HS-27A (cell line): ENCODE data around the gene WDR33.

Source experiments
- DNase-seq: peaks from one replicate; pipeline ENCODE4 v3.0.0-alpha.2; 2012; ENCODE audit warnings: low read depth, missing footprints

Gene WDR33

DNA sequence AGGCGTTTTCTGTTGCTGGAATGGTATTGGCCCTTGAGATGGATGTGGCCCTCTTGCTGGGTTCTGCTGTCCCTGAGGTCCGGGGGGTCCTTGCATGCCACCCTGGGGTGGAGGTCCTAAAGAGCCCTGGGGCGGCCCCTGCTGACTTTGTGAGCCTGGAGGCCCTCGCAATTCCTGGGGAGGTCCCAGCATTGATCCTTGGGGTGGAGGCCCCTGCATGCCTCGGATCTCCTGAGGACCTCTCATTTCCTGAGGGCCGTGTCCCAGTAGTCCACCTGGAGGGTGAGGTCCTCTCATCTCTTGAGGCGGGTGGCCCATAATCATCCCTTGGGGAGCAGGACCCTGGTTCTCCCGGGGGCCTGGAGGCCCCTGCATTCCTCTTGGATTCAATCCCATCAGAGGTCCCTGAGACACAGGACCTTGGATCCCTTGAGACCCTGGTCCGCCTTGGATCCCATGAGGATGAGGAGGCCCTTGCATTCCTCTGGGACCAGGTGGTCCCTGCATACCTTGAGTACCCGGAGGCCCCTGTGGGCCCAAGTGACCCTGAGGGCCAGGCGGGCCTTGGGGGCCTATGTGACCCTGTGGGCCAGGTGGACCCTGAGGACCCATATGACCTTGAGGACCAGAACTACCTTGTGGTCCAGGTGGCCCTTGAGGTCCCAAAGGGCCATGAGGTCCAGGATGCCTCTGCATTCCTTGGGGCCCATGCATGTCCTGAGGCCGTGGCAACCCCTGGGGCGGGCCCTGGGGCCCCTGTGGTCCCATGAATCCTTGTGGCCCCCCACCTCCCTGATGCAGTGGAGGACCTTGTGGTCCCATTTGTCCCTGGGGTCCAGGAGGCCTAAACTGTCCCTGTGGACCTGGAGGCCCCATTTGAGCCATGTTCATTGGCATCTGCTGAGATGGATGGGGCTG lies 91.4 kb downstream of the WDR33 start:
- no peak for DNase-seq

DNA sequence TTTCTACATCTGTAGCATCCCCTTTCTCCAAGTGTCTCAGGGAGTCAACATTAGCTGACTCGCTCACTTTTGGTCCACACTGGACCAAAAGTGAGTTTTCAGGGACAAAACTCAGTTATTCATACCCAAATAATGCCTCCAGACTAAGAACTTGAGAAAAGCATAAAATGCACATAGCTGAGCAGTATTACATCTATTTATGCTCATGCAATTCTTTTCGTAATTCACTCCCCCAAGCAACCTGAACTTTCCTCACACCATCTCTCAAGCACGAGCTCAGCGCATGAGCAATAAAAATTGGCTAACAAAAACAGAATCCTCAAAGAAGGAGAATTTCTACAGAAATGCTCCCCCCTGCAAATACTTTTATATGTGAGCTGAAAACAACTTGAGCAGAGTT lies 92.7 kb downstream of the WDR33 start:
- no peak for DNase-seq

DNA sequence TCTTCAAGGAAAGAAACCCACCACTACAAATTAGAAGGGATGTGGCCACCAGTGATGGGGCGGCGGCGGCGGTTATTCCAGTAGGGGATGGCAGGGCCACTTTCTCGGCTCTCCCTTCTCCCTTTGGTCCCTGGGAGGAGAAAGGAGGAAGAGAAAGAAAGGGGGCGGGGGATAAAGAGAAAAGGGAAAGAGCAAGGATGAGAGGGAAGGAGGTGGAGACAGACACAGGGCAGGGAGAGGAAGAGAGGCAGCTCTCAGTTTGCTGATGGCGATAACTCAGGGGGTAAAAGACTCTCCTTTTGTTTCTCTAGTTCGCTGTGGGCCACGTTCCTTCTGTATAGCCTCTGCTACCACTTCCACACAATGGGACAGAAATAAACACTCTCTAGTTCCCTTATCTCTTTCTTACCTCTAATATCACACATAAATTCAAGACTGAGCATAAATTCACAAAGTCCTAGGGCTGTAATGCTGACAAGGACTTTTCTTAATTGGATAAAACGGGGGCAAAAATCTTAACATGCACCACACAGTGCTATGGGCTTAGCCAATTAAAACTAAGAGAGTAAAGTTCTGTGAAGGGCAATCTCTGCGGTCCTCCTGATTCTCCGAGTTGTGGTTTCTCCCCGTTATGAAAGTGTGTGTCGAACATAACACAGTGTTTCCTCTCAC lies 95.1 kb downstream of the WDR33 start:
- DNase-seq = no peak

DNA sequence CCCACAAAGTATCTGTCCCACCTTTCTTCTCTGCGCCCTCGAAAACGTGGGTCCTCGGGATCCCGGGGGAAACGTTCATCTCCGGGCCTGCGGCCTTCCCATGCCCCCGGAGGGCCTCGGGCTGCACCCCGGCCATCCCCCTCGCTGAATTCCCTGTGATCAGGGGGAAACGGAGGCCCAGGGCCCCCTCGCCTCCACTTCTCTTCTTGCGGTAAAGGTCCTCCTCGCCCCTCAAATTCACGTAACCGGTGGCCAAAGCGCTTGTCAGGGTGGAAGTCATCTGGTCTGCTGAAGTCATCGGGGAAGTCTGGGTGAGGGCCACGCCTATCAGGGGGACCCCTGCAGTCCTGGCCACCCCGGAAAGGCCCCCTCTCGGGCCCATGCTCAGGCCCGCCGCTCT lies 97.4 kb downstream of the WDR33 start:
- no peak for DNase-seq

- no peak for DNase-seq
These were observed 98.0 kb downstream of the WDR33 start for GRCh38 chr2:127712999-127713398.

DNA sequence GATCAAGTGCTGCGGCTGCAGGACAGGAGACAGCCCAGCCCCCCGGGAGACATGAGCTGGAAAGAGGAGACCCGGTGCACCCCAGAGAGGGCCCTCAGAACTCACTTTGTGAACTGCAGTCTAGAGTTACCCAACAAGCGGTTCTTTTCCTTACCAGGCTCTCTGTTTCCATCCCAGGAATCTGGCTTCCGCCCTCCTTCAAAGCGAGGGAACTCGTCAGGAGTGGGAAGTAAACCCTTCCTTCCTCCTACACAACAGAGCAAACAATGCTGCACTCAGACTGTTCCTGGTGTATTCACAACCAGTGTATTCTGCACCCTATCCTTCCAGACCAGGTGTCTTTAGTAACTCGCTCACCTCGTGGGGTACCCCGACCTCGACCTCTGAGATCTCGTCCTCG lies 101.6 kb downstream of the WDR33 start:
- no peak for DNase-seq

DNA sequence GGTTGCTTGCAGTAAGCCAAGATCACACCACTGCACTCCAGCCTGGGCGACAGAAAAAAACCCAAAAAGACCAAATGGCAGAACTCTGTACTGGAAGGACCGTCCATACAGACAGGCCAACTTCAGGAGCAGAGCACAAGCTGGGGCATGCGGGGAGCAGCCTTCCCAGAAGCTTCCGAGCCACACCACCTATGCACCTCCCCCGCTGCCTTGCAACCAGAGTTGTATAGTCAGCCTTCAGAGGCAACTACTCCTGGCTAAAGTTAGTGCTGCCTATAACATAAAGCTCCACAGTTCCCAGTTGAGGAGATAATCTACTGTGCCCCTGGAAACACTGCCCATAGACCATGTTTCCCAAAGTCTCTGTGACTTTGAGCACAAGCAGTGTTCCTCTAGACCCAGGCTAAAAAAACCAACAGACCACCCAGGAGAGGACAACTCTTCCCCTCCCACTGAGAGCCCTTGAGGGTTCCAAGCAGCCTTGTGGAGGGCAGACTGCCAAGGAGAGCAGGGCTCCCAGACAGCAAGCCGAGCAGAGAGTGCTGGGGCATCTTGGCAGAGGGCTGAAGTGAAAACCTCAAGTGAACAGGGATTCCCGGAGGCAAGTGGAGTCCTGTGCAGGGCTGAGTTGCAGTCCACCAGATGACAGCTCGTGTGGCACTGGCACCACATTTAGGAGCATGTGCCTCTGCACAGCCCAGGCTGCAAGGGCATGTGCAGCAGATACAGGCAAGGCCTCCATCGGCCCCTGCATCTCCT lies 102.9 kb downstream of the WDR33 start:
- DNase-seq = no peak

GRCh38 chr2:127706215-127706990 lies 104.6 kb downstream of the WDR33 start:
- DNase-seq = no peak

GRCh38 chr2:127705391-127706065 lies 105.4 kb downstream of the WDR33 start:
- DNase-seq = no peak

DNA sequence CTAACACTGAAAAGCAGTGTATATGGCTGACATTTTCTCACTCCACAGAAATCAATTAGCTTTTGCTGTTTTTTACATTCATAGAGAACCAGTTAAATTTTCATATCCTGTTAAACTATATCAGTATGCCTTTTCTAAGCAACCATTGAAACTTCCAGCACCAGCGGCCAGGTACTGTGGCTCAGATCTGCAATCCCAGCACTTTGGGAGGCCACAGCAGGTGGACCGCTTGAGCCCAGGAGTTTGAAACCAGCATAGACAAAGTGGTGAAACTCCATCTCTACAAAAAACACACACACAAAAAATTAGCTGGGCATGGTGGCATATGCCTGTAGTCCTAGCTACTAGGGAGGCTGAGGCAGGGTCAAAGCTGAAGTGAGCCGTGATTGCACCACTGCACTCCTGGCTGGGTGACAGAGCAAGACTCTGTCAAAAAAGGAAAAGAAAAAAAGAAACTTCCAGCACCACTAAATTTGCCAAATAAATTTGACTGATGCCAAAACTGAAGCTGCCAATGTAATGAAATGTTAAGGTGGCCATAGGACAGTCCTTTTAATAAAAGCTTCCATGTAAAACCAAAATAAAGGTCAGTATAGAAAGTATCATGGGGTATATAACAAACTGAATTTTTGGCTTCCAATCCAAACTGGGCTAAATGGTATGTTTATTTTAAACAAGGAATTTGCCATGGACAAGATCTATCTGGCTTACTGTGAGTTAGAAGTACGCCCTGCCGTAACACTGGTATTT lies 106.2 kb downstream of the WDR33 start:
- DNase-seq = no peak

- DNase-seq = no peak
These were observed 107.7 kb downstream of the WDR33 start for GRCh38 chr2:127703282-127703681.

GRCh38 chr2:127702395-127703009 lies 108.5 kb downstream of the WDR33 start:
- no peak for DNase-seq

DNA sequence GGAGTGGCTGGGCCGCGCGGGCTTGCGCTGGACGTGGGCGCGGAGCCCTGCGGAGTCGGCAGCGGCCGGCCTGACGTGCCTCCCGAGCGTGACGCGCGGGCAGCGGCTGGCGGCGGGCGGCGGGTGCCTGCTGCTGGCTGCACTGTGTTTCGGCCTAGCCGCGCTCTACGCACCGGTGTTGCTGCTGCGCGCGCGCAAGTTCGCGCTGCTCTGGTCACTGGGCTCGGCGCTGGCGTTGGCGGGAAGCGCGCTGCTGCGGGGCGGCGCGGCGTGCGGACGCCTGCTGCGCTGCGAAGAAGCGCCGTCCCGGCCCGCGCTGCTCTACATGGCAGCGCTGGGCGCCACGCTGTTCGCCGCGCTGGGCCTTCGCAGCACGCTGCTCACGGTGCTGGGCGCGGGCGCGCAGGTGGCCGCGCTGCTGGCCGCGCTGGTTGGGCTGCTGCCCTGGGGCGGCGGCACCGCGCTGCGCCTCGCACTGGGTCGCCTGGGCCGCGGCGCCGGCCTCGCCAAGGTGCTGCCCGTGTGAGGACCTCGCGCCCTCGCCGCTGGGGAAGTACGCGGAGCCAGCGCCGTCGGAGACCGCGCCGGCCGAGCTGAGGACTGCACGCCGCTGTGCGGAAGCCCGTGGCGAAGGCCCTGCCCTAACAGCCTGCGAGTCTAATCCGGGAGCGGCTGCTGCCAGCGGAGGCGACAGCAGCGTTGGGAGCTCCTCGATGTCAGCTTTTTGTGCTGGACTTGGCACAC lies 109.1 kb downstream of the WDR33 start:
- peak; percentile 74 for DNase-seq

- peak; percentile 95 for DNase-seq
These were observed 109.7 kb downstream of the WDR33 start, which contains the start of gene SFT2D3 for GRCh38 chr2:127701193-127701650. Gene SFT2D3, plus strand, starts transcription at chr2:127701497. Its CDS starts 32 bp downstream, at chr2:127701529.

DNA sequence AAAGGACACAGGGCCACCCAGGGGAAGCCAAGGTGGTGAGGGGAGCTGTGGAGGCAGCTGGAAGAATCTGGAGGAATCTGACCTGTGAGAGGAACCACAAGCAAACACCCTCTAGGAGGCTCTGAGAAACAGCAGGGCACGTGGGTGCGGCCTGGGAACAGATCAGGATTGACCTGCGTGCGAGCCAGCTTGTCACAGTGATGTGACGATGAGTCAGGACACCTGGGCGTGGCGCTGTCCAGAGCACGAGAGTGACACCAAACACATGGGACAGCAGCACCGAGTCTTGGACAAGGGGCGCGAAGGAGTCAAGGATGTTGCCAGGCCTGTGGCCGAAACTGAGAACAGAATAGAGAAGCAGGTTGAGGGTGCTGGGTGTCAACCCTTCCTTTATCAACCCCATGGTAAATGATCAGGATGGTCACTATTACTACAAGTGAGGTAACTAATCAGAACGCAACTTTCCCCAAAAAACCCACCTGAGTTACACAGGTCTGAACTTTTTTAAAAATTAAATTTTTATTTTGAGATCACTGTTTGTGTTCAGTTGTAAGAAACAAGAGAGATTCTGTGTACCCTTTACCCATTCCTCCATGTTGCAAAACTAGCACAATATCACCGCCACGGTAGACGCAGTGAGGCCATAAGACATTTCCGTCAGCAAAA lies 110.3 kb downstream of the WDR33 start:
- DNase-seq = no peak

DNA sequence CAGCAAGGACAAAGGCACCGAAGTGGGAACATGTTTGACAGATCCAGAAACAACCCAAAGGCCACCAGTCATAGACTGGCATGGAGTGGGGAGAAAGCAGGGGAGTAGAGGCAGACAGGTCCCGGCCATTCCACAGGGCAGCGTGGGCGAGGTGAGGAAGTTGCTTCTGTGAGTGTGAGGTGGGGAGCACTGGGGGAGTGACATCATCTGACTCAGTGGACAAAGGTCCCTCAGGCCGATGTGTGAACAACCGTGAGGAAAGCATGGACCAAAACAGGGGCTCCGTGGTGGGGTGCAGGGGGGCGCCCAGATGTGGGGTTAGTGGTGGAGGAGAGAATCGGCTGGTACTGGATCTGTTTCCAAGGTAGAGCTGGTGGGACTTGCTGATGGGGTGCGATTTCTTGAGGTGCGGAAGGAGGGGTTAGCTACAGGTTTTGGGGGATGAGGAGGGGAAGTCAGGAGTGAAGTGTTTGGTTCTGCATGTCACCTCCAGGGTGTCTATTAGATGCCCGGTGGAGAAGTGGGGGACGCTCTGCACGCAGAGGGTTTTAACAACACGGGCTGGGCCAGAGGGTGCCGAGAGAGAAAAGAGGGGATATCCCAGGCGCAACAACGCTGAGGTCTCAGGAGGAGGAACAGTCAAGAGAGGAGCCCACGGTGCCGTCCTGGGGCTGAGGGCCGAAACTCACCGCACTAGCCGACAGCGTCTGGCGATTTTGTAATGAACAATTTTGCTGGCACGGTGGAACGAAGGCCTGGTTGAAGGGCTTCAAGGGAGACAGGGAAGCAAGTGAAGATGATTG lies 112.2 kb downstream of the WDR33 start:
- DNase-seq = no peak

- DNase-seq = no peak
These were observed 113.3 kb downstream of the WDR33 start for GRCh38 chr2:127697482-127698180.
